SJCRH30 (cell line): Measurements from ENCODE around the gene EML1. TPM values are rescaled to one million over a fixed set of nuclear protein-coding genes. Genes with fewer than 3 reads are reported as not detected.
"Not testable (repeated sequence)": the region's sequence is repeated elsewhere in the genome, so short reads cannot be mapped to it uniquely, and the experiment has no call there.

Experiments used
- DNase-seq, 2 experiments: peaks; one replicate each; pipeline ENCODE4 v3.0.0-alpha.2; 2015 to 2020
- H3K27ac ChIP-seq: fragments of 250-450 bp; sonication (Bioruptor Pico); 2 replicates; pipeline ENCODE4 v1.5.1; 2020; ENCODE audit warnings: mild to moderate bottlenecking, moderate library complexity
- H3K27me3 ChIP-seq: fragments of 250-450 bp; sonication (Bioruptor Pico); 2 replicates; pipeline ENCODE4 v1.5.1; 2020; ENCODE audit warnings: mild to moderate bottlenecking, moderate library complexity
- H3K36me3 ChIP-seq: fragments of 250-450 bp; sonication (Bioruptor Pico); 2 replicates; pipeline ENCODE4 v1.5.1; 2020; ENCODE audit warnings: mild to moderate bottlenecking, moderate library complexity
- H3K4me1 ChIP-seq: fragments of 250-450 bp; sonication (Bioruptor Pico); 2 replicates; pipeline ENCODE4 v1.5.1; 2020; ENCODE audit warnings: mild to moderate bottlenecking, moderate library complexity
- H3K4me3 ChIP-seq: fragments of 250-450 bp; sonication (Bioruptor Pico); 2 replicates; pipeline ENCODE4 v1.5.1; 2020; ENCODE audit warnings: mild to moderate bottlenecking, moderate library complexity
- H3K9me3 ChIP-seq: fragments of 250-450 bp; sonication (Bioruptor Pico); replicated peaks from 2 replicates; pipeline ENCODE4 v1.5.1; 2020; ENCODE audit warnings: mild to moderate bottlenecking, moderate library complexity
- total RNA-seq: library from RNA; depleted of rRNA; stranded (reverse); fragments of >200 nt; shearing (Covaris generic); gene quantifications from 2 replicates; pipeline ENCODE4 v1.2.3, GENCODE V29; 2014

Gene EML1
- total RNA-seq, 1 experiment from 2014 or later, result 10.8 TPM

- no peak overlapping the region for H3K27ac ChIP-seq
- DNase-seq, result no peak
These were observed 144.4 kb downstream of the EML1 start for GRCh38 chr14:99937475-99938244.

DNA sequence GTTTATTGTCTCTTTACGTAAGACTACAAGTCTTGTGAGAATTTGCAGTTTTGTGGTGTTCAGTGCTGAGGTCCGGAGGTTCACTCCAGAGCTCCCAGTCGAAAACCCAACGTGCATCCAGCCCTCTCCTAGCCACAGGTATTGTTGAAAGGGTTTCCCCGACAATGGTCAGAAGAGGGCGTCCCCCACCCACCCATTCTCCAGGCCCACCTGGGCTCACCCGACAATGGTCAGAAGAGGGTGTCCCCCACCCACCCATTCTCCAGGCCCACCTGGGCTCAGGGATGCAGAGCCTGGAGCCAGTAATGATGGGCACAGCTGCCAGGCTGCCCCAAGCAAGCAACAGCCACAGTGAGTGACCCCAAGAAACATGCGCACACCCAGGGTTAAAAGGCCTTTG, 145.2 kb downstream of the EML1 start:
- Histone ChIP-seq H3K36me3 (no peaks in the 10 kb centered on the region), H3K4me3 (no peak overlapping the region), H3K4me1 (no peaks in the 10 kb centered on the region), H3K27me3 (no peaks in the 10 kb centered on the region), H3K27ac (no peak overlapping the region), H3K9me3 (no peaks in the 10 kb centered on the region)
- DNase-seq, result no peak

More at GRCh38 chr14:99937475-99938244, 144.4 kb downstream of the EML1 start:
- H3K9me3 ChIP-seq, result no peaks in the 10 kb centered on the region
- no peaks in the 10 kb centered on the region for H3K27me3 ChIP-seq
- H3K36me3 ChIP-seq, result no peaks in the 10 kb centered on the region
- H3K4me3 ChIP-seq, result no peak overlapping the region
- H3K4me1 ChIP-seq, result no peaks in the 10 kb centered on the region

GRCh38 chr14:99938896-99939295, 145.7 kb downstream of the EML1 start:
- H3K36me3 ChIP-seq, result no peaks in the 10 kb centered on the region
- H3K9me3 ChIP-seq, result no peaks in the 10 kb centered on the region
- H3K27me3 ChIP-seq, result no peaks in the 10 kb centered on the region
- no peak overlapping the region for H3K4me3 ChIP-seq
- H3K27ac ChIP-seq, result no peak overlapping the region
- no peak for DNase-seq
- H3K4me1 ChIP-seq, result no peaks in the 10 kb centered on the region

DNA sequence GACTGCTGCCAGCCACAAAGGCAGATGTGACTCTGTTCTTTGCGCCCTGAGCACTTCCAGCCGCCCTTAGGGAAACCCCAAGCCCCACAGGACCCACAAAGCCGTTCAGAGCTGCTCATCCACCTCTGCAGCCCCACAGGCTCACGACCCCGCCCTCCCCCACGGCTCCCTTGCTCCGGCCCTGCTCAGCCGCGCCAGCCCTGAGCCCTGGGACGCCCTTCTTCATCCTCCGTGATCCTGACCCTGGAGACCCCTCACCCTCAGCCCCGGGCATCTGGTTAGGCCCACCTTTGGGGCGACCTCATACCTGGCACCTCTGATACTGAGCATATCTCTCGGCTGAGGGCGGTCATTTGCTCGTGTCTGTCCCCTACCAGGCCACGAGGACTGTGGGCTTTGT, 146.2 kb downstream of the EML1 start:
- no peak for DNase-seq
- Histone ChIP-seq H3K27me3 (no peaks in the 10 kb centered on the region), H3K4me3 (no peak overlapping the region), H3K4me1 (no peaks in the 10 kb centered on the region), H3K9me3 (no peaks in the 10 kb centered on the region), H3K36me3 (no peaks in the 10 kb centered on the region), H3K27ac (no peak overlapping the region)

- no peak overlapping the region for H3K27ac ChIP-seq
- no peaks in the 10 kb centered on the region for H3K36me3 ChIP-seq
- no peaks in the 10 kb centered on the region for H3K27me3 ChIP-seq
- no peaks in the 10 kb centered on the region for H3K4me1 ChIP-seq
- H3K4me3 ChIP-seq, result no peak overlapping the region
- DNase-seq, result no peak
- no peaks in the 10 kb centered on the region for H3K9me3 ChIP-seq
These were observed 146.9 kb downstream of the EML1 start for GRCh38 chr14:99940064-99940463.

DNA sequence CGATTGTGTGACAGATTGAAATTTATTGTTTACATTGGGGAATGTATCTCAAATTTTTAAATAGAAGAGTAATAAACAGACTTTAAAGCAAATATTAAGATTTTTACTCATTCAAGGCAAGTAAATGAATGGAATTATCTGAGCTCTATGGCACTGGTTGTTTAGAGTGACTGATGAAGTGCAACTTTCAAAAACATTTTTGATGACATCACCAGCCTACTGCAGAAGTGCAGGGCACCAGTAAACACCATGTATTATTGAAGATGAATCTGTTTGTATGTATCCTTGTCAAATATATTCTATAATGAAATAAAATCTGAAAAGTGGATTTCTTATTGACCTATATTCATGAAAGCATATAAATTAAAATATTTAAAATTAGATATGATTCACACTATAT, 148.0 kb downstream of the EML1 start:
- Histone ChIP-seq H3K27ac (no peak overlapping the region), H3K36me3 (no peaks in the 10 kb centered on the region), H3K27me3 (no peaks in the 10 kb centered on the region), H3K4me3 (no peak overlapping the region), H3K9me3 (no peaks in the 10 kb centered on the region), H3K4me1 (peaks cover 1% of the 10 kb centered on the region)
- DNase-seq, result no peak

DNA sequence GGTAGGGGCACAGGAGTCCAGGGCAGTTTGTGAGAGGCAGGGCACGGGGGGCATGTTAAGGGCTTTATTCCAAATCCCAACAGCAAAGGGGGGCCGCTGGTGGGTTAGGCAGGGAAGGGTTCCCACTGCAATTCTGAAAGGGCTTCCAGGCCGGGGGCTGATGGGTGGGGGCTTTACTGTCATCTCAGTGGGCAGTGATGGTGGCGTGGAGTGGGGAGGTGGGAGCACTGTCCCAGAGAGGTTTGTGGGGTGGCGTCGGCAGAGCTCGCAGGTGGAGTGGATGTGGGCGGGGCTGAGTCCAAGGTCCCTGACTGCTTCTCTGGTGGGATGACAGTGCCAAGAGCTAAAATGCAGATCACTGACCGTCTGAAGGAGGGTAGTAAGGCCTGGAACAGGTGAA, 150.4 kb downstream of the EML1 start:
- no peak overlapping the region for H3K27ac ChIP-seq
- H3K4me3 ChIP-seq, result no peak overlapping the region
- DNase-seq, result no peak
- H3K36me3 ChIP-seq, result no peaks in the 10 kb centered on the region
- H3K9me3 ChIP-seq, result no peaks in the 10 kb centered on the region
- H3K4me1 ChIP-seq, result peaks cover 8% of the 10 kb centered on the region
- no peaks in the 10 kb centered on the region for H3K27me3 ChIP-seq

GRCh38 chr14:99944241-99944651, 151.0 kb downstream of the EML1 start:
- Histone ChIP-seq H3K36me3 (no peaks in the 10 kb centered on the region), H3K4me1 (peaks cover 8% of the 10 kb centered on the region), H3K4me3 (no peak overlapping the region), H3K27ac (no peak overlapping the region), H3K9me3 (no peaks in the 10 kb centered on the region), H3K27me3 (no peaks in the 10 kb centered on the region)
- no peak for DNase-seq

DNA sequence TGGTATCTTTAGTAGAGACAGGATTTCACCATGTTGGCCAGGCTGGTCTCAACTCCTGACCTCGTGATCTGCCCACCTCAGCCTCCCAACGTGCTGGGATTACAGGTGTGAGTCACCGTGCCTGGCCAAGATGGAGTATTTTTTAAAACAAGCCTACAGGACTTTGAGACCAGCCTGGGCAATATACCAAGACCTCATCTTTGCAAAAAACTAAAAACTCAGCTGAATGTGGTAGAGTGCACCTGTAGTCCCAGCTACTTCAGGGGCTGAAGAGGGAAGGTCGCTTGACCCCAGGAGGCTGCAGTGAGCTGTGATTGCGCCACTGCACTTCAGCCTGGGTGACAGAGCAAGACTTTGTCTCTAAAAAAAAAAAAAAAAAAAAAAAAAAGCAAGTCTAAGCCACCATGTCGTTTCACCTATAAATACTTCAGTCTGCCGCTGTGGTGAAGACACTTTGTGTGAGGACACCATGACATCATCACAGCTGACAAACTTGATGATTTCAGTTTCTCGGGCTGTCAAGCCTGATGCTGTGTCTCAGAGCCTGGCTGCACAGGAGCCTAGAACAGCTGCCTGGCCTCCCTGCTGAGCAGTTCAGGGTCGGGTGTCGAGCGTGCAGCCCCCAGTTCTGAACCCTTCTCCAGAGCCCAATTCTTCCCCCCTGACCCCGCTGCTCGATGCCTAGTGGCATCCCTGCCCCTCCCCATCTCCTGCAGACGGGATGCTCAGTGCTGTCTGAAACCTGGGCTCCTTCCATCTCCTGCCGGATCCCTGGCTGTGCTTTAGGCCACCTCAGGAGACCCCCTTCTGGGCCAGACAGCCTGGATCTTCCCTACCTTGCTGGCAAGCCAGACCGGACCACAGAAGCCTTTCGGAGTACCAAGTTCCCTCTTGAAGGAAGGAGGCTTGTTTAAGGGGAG, 152.8 kb downstream of the EML1 start:
- Histone ChIP-seq H3K27me3 (no peaks in the 10 kb centered on the region), H3K9me3 (no peaks in the 10 kb centered on the region), H3K36me3 (no peaks in the 10 kb centered on the region), H3K4me1 (peaks cover 8% of the 10 kb centered on the region), H3K27ac (no peak overlapping the region), H3K4me3 (peak overlapping the region; percentile 8; the same call in 1 of the 2 replicates)
- DNase-seq, result peak; percentile 71 to 78

GRCh38 chr14:99946652-99947489, 153.7 kb downstream of the EML1 start:
- Histone ChIP-seq H3K4me1 (peaks cover 8% of the 10 kb centered on the region), H3K27ac (no peak overlapping the region), H3K36me3 (no peaks in the 10 kb centered on the region), H3K4me3 (peak overlapping the region; percentile 8; the same call in 1 of the 2 replicates), H3K9me3 (no peaks in the 10 kb centered on the region), H3K27me3 (no peaks in the 10 kb centered on the region)
- peak; percentile 31 to 62 for DNase-seq

DNA sequence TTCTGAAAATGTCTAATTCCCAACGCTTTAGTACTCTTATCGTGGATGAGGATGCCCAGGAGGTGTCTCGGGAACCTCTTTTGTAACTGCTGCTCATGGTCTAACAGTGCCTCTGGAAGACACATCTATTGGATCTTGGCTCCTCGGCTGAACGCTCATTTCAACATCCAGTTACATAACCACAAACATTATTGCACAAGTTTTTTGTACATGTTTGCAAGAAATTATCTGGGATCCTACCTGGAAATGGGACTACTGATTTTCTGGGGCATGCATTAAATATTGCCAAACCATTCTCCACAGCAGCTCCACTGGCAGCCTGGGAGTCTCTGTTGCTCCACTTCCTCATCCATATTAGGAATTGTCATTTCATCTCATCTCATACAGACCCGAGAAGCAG, 154.5 kb downstream of the EML1 start:
- Histone ChIP-seq H3K4me1 (peaks cover 8% of the 10 kb centered on the region), H3K9me3 (no peaks in the 10 kb centered on the region), H3K36me3 (no peaks in the 10 kb centered on the region), H3K27ac (no peak overlapping the region), H3K4me3 (no peak overlapping the region), H3K27me3 (no peaks in the 10 kb centered on the region)
- no peak for DNase-seq

DNA sequence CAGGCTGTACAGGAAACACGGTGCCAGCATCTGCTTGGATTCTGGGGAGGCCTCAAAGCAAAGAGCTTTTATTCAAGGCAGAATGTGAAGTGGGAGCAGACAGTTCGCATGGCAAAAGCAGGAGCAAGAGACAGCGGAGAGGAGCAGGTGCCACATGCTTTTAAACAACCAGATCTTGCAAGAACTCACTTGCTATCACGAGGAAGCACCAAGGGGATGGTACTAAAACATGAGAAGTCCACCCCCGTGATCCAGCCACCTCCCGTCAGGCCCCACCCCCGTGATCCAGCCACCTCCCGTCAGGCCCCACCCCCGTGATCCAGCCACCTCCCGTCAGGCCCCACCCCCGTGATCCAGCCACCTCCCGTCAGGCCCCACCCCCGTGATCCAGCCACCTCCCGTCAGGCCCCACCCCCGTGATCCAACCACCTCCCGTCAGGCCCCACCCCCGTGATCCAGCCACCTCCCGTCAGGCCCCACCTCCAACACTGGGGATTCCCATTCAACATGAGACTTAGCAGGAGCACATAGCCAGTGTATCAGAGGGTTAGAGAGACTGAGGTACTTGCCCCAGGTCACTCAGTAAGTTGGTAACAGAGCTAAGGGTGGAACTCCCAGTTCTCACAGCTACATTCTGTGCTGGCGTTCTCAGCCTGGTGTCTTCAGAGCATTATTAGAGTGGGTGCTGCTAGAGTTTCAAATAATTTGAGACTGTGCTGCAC, 156.0 kb downstream of the EML1 start:
- not testable (repeated sequence) for H3K27ac ChIP-seq, H3K4me3 ChIP-seq, H3K9me3 ChIP-seq, DNase-seq, H3K4me1 ChIP-seq, H3K36me3 ChIP-seq, H3K27me3 ChIP-seq

DNA sequence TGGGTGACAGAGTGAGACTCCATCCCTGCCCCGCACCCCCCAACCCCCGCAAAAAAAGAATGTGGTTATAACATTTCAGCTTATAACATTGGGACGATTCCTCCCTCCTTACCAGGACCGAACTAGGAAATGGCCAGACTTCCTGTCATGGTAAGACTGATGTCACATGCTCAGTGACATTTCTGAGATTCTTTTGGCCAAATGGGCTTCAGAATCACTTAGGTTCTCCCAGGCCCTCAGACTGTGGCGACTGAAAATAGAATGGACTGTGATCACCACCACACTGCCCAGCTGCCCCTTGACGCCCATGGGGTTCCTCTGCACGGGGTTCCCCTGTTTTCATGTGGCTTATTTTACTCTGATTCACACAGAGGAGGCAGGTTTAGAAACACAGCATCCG, 157.0 kb downstream of the EML1 start:
- peaks cover 8% of the 10 kb centered on the region for H3K4me1 ChIP-seq
- H3K9me3 ChIP-seq, result no peaks in the 10 kb centered on the region
- no peaks in the 10 kb centered on the region for H3K36me3 ChIP-seq
- H3K27ac ChIP-seq, result no peak overlapping the region
- H3K4me3 ChIP-seq, result no peak overlapping the region
- H3K27me3 ChIP-seq, result no peaks in the 10 kb centered on the region
- no peak for DNase-seq

DNA sequence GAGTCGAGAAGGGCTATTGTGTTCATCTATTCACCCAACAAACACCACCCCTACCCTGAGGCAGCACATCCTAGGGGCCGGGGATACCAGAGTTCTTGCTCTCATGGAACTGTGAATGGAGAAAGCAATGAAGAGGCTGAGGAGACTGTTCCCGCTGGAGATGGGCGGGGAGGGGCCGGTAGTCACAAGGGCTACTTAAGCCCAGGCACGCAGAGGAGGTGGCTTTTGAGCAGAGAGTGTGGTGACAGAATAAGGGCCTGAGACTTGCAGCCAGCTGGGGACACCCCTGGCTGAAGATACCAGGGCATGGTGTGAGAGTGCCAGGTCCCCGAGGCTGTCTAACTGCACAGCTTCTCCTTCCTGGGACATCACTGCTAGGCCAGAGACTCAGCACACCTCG, 157.9 kb downstream of the EML1 start:
- Histone ChIP-seq H3K4me3 (no peak overlapping the region), H3K27me3 (no peaks in the 10 kb centered on the region), H3K9me3 (no peaks in the 10 kb centered on the region), H3K27ac (no peak overlapping the region), H3K4me1 (peaks cover 8% of the 10 kb centered on the region), H3K36me3 (no peaks in the 10 kb centered on the region)
- DNase-seq, result no peak
